IPS-20b (cell line): ENCODE results near the gene LRPPRC.

Source experiments
- H3K27ac ChIP-seq: one replicate; pipeline ENCODE4 v1.5.1; 2013; ENCODE audit warnings: low read length
- H3K27me3 ChIP-seq: 2 replicates; pipeline ENCODE4 v1.6.1; 2013; ENCODE audit warnings: mild to moderate bottlenecking, low read length, inconsistent platforms; ENCODE audit not compliant: insufficient read depth
- H3K36me3 ChIP-seq: 2 replicates; pipeline ENCODE4 v1.6.1; 2013; ENCODE audit warnings: low read depth, mild to moderate bottlenecking, inconsistent platforms, low read length, moderate library complexity; ENCODE audit not compliant: insufficient read depth
- H3K4me1 ChIP-seq: 2 replicates; pipeline ENCODE4 v1.6.1; 2013; ENCODE audit warnings: mild to moderate bottlenecking, control low read depth, inconsistent platforms, low read length, moderate library complexity; ENCODE audit not compliant: insufficient read depth
- H3K4me3 ChIP-seq: 2 replicates; pipeline ENCODE4 v1.5.1; 2013; ENCODE audit warnings: mild to moderate bottlenecking, low read length, inconsistent platforms
- H3K9ac ChIP-seq: 2 replicates; pipeline ENCODE4 v1.6.1; 2013; ENCODE audit warnings: low read depth, mild to moderate bottlenecking, inconsistent platforms, low read length, moderate library complexity
- H3K9me3 ChIP-seq: 2 replicates; pipeline ENCODE4 v1.6.1; 2013; ENCODE audit warnings: mild to moderate bottlenecking, low read depth, low read length, inconsistent platforms; ENCODE audit not compliant: insufficient read depth

The LRPPRC gene

DNA sequence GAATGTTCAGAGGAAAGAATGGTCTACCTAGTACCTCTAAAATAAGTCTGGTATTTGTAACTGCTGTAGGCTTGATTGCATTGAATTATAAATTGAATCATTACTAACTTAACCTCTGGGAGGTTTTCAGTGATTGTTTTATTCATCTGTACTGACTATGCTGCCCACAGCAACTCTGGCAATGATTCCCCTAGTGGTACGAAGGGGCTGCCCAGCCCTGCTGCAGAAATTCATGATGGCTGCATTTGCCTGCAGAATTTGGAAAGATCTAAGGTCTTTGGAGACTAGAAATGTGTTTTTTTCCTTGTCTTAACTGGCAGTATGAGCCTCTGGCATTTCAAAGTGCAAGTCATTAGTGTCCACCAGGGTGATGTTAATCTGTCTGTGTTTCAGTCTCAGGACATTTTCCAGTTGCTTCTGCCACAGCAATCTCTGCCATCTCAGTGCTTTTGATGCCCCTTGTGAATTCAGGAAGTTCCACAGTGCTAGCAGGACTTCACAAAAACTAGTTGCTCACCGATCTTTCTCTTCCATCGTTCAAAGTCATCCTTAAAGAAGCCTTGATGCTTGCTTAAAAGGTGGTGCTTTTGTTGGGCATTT, 13.4 kb upstream of the LRPPRC start:
- H3K4me1 ChIP-seq = peaks cover 6% of the 10 kb centered on the region; the same call in 1 of the 2 replicates
- no peak overlapping the region for H3K4me3 ChIP-seq
- no peak overlapping the region for H3K27ac ChIP-seq
- no peaks in the 10 kb centered on the region for H3K27me3 ChIP-seq
- H3K36me3 ChIP-seq = no peaks in the 10 kb centered on the region
- no peak overlapping the region for H3K9ac ChIP-seq
- no peaks in the 10 kb centered on the region for H3K9me3 ChIP-seq

DNA sequence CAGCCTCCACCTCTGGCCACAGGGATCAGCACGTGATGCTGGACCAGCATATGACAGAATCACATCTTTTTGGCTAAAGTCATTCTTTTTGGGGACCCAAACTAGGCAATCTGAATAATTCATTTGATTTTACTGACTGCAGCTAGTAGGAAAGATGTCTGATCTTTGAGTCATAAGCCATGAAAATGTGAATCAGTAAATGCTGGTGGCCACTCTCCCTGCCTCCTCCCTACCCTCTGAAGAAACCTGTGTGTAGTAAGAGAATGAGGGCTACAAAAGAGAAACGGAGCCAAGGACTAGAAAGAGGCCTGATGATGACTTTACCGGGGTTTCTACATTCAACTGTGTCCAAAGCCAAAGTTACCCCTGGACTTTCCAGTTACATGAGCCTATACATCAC, 10.1 kb upstream of the LRPPRC start:
- Histone ChIP-seq H3K27ac (no peak overlapping the region), H3K4me1 (peaks cover 3% of the 10 kb centered on the region; the same call in 1 of the 2 replicates), H3K27me3 (no peaks in the 10 kb centered on the region), H3K9me3 (no peaks in the 10 kb centered on the region), H3K9ac (no peak overlapping the region), H3K36me3 (no peaks in the 10 kb centered on the region), H3K4me3 (no peak overlapping the region)

DNA sequence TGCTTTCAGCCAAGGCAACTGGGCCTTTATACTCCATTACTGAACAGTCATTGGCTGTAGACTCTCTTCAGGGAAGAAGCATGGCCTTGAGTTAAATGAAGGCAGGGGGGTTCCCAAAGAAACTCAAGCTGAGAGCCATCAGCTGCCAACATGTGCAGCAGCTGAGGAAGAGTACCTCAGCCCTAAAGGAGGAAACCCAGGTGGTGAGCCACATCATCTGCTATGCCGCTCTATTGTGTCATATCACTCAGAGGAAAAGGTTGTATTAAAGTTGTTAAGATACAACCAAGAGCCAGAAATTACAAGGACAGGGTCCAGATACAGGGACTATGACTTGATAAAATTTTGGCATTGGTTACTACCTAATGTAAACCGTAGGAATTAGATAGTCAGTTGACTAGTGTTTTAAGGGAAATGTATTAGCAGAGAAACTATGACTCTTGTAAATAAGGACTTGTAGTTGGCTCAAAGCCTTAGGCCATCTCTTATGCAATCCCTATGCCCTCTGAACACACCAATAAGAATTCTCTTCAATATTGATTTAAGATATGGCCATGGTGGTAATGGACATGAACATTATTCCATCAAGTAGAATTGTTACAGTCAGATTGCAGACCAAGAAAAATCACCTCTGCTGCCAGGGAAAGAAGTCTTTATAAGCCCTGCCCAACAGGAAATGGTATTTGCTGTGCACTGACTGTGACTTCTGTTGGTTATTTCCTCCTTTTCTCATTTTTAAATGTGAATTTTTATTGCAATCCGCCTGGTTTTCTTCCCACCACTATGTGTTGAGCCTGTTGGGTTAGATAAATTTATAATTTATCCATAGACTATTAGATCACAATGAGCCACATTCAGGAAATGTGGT, 9.2 kb upstream of the LRPPRC start:
- no peak overlapping the region for H3K4me3 ChIP-seq
- peaks cover 3% of the 10 kb centered on the region; the same call in 1 of the 2 replicates for H3K4me1 ChIP-seq
- H3K9ac ChIP-seq = no peak overlapping the region
- H3K27me3 ChIP-seq = no peaks in the 10 kb centered on the region
- no peaks in the 10 kb centered on the region for H3K36me3 ChIP-seq
- no peaks in the 10 kb centered on the region for H3K9me3 ChIP-seq
- H3K27ac ChIP-seq = no peak overlapping the region

DNA sequence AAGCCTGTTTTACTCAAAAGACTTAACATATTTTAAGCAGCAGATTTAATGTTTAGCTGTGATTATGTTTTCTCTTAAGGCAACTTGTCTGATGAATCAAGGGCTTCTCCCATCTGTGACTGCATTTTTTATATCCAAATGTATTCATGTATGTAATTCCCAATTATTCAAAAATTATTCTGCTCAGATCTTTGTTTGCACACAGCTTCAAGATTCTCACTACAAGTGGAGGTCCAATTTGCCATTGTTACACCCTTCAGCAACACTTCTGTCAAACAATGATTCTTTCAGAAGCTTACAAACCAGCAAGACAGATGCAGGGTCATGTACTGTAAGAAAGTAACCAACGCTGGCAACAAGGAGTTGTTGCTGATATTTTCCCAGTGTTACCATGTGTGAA, 5.9 kb upstream of the LRPPRC start:
- Histone ChIP-seq H3K4me1 (peaks cover 3% of the 10 kb centered on the region; the same call in 1 of the 2 replicates), H3K9ac (no peak overlapping the region), H3K36me3 (no peaks in the 10 kb centered on the region), H3K4me3 (no peak overlapping the region), H3K27ac (no peak overlapping the region), H3K27me3 (no peaks in the 10 kb centered on the region), H3K9me3 (no peaks in the 10 kb centered on the region)

DNA sequence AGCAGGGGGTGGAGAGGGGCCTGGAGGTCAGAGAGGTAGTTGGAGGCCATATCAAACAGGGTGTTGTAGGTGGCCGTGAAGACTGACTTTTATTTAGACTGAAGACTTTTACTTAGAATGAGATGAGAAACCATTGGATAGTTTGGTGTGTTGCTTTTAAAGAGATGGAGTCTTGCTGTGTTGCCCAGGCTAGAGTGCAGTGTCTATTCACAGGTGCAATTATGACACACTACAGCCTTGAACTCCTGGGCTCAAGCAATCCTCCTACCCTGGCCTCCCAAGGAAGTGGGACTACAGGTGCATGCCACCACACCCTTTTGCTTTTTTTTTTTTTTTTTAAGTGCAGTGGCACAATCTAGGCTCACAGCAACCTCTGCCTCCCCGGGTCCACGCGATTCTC, 2.5 kb upstream of the LRPPRC start:
- Histone ChIP-seq H3K27ac (no peak overlapping the region), H3K27me3 (no peaks in the 10 kb centered on the region), H3K4me3 (no peak overlapping the region), H3K36me3 (peaks cover 12% of the 10 kb centered on the region), H3K9me3 (no peaks in the 10 kb centered on the region), H3K4me1 (peaks cover 4% of the 10 kb centered on the region; the same call in 1 of the 2 replicates), H3K9ac (no peak overlapping the region)

DNA sequence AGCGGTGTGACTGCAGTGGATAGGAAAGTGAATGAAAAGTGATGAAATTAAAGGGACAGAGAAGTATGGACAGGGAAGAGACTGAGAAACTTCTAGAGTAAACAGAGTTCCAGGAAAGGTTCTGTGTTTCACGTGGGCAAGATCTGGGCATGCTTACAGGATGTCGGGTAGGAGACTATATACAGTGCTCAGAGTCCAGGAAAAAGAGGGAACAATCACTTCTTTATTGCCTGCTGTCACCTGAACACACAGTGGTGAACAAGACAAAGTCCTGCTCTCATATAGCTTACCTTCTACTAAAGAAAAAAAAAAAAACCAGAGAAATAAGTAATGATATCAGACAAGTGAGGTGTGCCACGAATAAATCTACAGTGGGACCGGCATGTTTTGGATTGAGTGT, 2.4 kb downstream of the LRPPRC start:
- no peaks in the 10 kb centered on the region for H3K9me3 ChIP-seq
- H3K4me1 ChIP-seq = peaks cover 4% of the 10 kb centered on the region; the same call in 1 of the 2 replicates
- peaks cover 57% of the 10 kb centered on the region for H3K36me3 ChIP-seq
- H3K4me3 ChIP-seq = peak overlapping the region; percentile 97; the same call in 1 of the 2 replicates
- peak overlapping the region; percentile 99; the same call in 1 of the 2 replicates for H3K9ac ChIP-seq
- H3K27me3 ChIP-seq = no peaks in the 10 kb centered on the region
- no peak overlapping the region for H3K27ac ChIP-seq

DNA sequence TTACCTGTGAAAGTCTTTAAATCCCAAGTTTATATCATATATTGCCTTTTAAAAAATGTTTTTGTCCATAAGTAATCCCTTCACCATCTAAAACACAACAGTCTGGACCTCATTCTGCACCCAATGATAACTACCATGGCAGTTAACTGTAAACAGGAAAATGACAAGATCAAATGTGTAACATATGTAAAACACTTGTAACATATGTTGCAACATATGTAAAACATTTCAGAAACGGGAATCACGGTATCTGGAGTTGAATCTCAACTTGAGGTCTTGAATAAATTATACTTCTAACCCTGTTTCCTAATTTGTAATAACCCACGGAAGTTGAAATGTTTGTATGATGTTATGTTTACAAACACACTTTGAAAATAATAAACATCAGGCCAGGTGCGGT, 6.2 kb downstream of the LRPPRC start:
- H3K27me3 ChIP-seq = no peaks in the 10 kb centered on the region
- H3K4me1 ChIP-seq = peaks cover 3% of the 10 kb centered on the region
- H3K4me3 ChIP-seq = no peak overlapping the region
- H3K9me3 ChIP-seq = no peaks in the 10 kb centered on the region
- no peak overlapping the region for H3K27ac ChIP-seq
- H3K36me3 ChIP-seq = peaks cover 84% of the 10 kb centered on the region
- H3K9ac ChIP-seq = no peak overlapping the region

DNA sequence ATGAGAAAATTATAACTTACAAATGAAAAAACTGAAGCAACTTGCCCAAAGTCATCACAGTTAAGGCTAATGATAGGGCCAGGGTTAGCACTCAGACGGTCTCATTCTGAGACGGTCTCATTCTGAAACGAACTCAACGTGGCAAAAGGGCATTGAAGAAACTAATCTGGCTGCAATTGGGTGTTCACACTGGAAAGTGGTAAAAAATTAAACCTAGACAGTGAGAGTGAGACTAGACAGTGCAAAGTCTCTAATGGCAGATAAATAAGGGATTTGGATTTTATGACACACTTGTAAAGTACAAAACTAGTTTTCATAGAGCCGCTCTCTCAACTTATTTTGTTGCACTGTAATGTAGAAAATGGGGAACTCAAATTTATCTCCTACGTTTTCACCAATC, 9.2 kb downstream of the LRPPRC start:
- H3K4me1 ChIP-seq = no peaks in the 10 kb centered on the region; the same call in 1 of the 2 replicates
- no peaks in the 10 kb centered on the region for H3K9me3 ChIP-seq
- H3K27me3 ChIP-seq = no peaks in the 10 kb centered on the region
- H3K9ac ChIP-seq = no peak overlapping the region
- no peak overlapping the region for H3K27ac ChIP-seq
- no peak overlapping the region for H3K4me3 ChIP-seq
- H3K36me3 ChIP-seq = peaks cover 72% of the 10 kb centered on the region

DNA sequence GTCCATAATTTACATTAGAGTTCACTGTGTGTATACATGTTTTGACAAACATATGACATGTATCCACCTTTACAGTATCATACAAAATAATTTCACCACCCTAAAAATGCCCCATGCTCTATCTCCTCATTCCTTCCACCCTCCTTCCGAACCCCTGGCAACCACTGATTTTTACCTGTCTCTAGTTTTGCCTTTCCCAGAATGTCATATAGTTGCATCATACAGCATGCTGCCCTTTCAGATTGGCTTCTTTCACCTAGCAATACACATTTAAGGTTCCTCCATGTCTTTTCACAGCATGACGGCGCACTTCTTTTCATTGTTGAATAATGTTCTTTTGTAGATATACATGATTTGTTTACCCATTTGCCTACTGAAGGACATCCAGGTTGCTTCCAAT, 10.4 kb downstream of the LRPPRC start:
- Histone ChIP-seq H3K4me1 (no peaks in the 10 kb centered on the region; the same call in 1 of the 2 replicates), H3K36me3 (peaks cover 75% of the 10 kb centered on the region), H3K9ac (no peak overlapping the region), H3K9me3 (no peaks in the 10 kb centered on the region), H3K27me3 (no peaks in the 10 kb centered on the region), H3K27ac (no peak overlapping the region), H3K4me3 (no peak overlapping the region)

DNA sequence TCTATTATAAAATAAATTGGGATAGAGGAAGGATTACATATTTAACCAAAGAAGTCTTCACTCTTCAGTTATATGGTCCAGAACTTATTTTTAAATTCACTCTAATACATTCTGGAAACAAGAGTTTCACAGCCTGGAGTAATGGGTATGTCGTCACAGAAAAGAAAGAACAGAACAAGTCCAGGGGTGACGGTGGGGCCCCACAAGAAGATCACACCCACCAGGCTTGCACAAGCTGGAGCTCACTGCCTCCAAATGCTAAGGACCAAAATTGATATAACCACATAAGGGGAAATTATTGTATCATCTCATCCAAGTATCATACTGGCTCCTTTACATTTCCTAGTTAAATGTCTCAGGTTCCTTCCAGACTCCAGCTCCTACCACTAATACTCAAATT, 11.3 kb downstream of the LRPPRC start:
- H3K36me3 ChIP-seq = peaks cover 75% of the 10 kb centered on the region
- H3K27ac ChIP-seq = no peak overlapping the region
- H3K9me3 ChIP-seq = no peaks in the 10 kb centered on the region
- H3K9ac ChIP-seq = no peak overlapping the region
- H3K27me3 ChIP-seq = no peaks in the 10 kb centered on the region
- H3K4me3 ChIP-seq = no peak overlapping the region
- no peaks in the 10 kb centered on the region; the same call in 1 of the 2 replicates for H3K4me1 ChIP-seq

DNA sequence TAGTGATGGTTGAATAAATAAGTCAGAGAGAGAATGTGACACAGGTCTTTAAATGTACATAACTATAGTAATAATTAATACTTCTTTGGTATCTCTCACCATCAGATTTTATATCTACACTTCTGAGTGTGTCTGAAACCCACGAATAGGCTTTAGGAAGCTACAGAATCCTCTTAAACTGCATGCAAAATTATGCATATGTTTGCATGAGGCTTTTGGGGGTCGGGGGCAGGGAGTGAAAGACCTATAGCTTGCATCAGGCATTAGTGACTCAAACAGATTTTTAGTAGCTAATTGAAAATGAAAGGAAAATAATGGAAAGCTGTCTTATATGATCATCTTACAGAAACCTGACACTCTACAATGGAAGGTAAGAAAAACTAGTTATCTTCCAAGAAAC, 14.9 kb downstream of the LRPPRC start:
- H3K27ac ChIP-seq = no peak overlapping the region
- no peak overlapping the region for H3K9ac ChIP-seq
- no peaks in the 10 kb centered on the region; the same call in 1 of the 2 replicates for H3K4me1 ChIP-seq
- H3K27me3 ChIP-seq = no peaks in the 10 kb centered on the region
- H3K4me3 ChIP-seq = no peak overlapping the region
- no peaks in the 10 kb centered on the region for H3K9me3 ChIP-seq
- H3K36me3 ChIP-seq = peaks cover 87% of the 10 kb centered on the region
